K562 (cell line): ENCODE data around the gene MINDY3. TPM values are rescaled to one million over a fixed set of nuclear protein-coding genes. Genes with fewer than 3 reads are reported as not detected.

Experiments
- BACH1 ChIP-seq: fragments of 200-800 bp; sonication (Bioruptor generic); IDR thresholded peaks from 2 replicates; pipeline ENCODE4 v1.6.1; 2016; ENCODE audit warnings: missing genetic modification characterization, missing compliant biosample characterization
- ELF1 ChIP-seq: fragments of 200-800 bp; sonication (Bioruptor generic); IDR thresholded peaks from 2 replicates; pipeline ENCODE4 v1.6.1; 2016; ENCODE audit warnings: missing genetic modification characterization, missing compliant biosample characterization
- FOXJ3 ChIP-seq: sonication (generic); formaldehyde crosslinking; IDR thresholded peaks from 2 replicates; pipeline ENCODE4 v1.4.0; 2020; ENCODE audit warnings: mild to moderate bottlenecking, missing genetic modification reagents
- HMG20B ChIP-seq: fragments of 250-450 bp; sonication (Bioruptor Pico); IDR thresholded peaks from 2 replicates; pipeline ENCODE4 v1.5.0; 2021; ENCODE audit warnings: mild to moderate bottlenecking
- KLF10 ChIP-seq: fragments of 250-450 bp; sonication (Bioruptor Pico); IDR thresholded peaks from 2 replicates; pipeline ENCODE4 v1.6.1; 2021; ENCODE audit warnings: matching md5 sums
- MEIS2 ChIP-seq: fragments of 450-650 bp; IDR thresholded peaks from 2 replicates; pipeline ENCODE4 v1.6.1; 2014; ENCODE audit warnings: mild to moderate bottlenecking; ENCODE audit not compliant: partially characterized antibody
- MIER1 ChIP-seq: fragments of 450-650 bp; IDR thresholded peaks from 2 replicates; pipeline ENCODE4 v1.6.1; 2016; ENCODE audit warnings: antibody characterized with exemption, mild to moderate bottlenecking, low read depth
- PHF20 ChIP-seq: fragments of 450-650 bp; IDR thresholded peaks from 2 replicates; pipeline ENCODE4 v1.6.1; 2018; ENCODE audit not compliant: partially characterized antibody
- RAD51 ChIP-seq: fragments of 450-650 bp; IDR thresholded peaks from 2 replicates; pipeline ENCODE4 v1.7.1; 2016; ENCODE audit warnings: low read depth, mild to moderate bottlenecking, borderline replicate concordance
- SMARCC2 ChIP-seq: fragments of 450-650 bp; IDR thresholded peaks from 2 replicates; pipeline ENCODE4 v1.6.1; 2017; ENCODE audit warnings: antibody characterized with exemption, moderate library complexity, mild to moderate bottlenecking, low read depth
- ZBTB7A ChIP-seq: IDR thresholded peaks from 2 replicates; pipeline ENCODE4 v1.6.1; 2011; ENCODE audit warnings: low read depth, mild to moderate bottlenecking, low read length, moderate library complexity, borderline replicate concordance; ENCODE audit not compliant: control insufficient read depth
- polyA plus RNA-seq, 8 experiments: library from polyadenylated mRNA; depleted of rRNA in 4 of 8; stranded (reverse) in 5 of 8; unstranded in 3 of 8; fragments of >200 nt; fragmentation: Nextera tagmentation in 2 of 8; fragmentation: Illumina TruSeq in 1 of 8; extraction: Ambion mirVana in 2 of 8; extraction: Trizol in 1 of 8; gene quantifications; 2 replicates each; pipeline versions ENCODE4 v1.2.1 to v1.2.3, GENCODE V29; 2011 to 2014; ENCODE audit warnings: inconsistent platforms in 1 of 8, missing spikeins in 1 of 8
- total RNA-seq, 7 experiments: library from RNA; depleted of rRNA in 6 of 7; stranded (reverse); fragments of >200 nt in 6 of 7; fragmentation: Illumina TruSeq in 2 of 7; extraction: Trizol in 2 of 7; gene quantifications; 2 replicates each; pipeline versions ENCODE4 v1.2.1 to v1.2.3, GENCODE V29; 2011 to 2021; ENCODE audit warnings: low replicate concordance in 1 of 7
- TF ChIP-seq, protein P1 (sequence below): IDR thresholded peaks from 2 replicates; pipeline ENCODE4 v1.6.1; 2011; ENCODE audit warnings: borderline replicate concordance, low read depth, mild to moderate bottlenecking, moderate library complexity, low read length; ENCODE audit not compliant: insufficient read depth, poor library complexity, severe bottlenecking
- TF ChIP-seq, protein P2 (sequence below): fragments of 250-450 bp; sonication (Bioruptor Pico); IDR thresholded peaks from 2 replicates; pipeline ENCODE4 v1.9.0; 2021; ENCODE audit warnings: mild to moderate bottlenecking, inconsistent platforms
- TF ChIP-seq, protein P3 (sequence below): fragments of 450-650 bp; formaldehyde crosslinking; conservative IDR thresholded peaks from 2 replicates; pipeline ENCODE4 v1.4.0; 2022; ENCODE audit warnings: mild to moderate bottlenecking, missing genetic modification characterization
- TF ChIP-seq, protein P4 (sequence below): sonication (generic); formaldehyde crosslinking; IDR thresholded peaks from 2 replicates; pipeline ENCODE4 v1.5.0; 2020; ENCODE audit warnings: missing genetic modification reagents
- TF ChIP-seq, protein P5 (sequence below), 2 experiments: fragments of 450-650 bp in 1 of 2; sonication (generic) in 1 of 2; formaldehyde crosslinking in 1 of 2; IDR thresholded peaks in 1 of 2; conservative IDR thresholded peaks in 1 of 2; 2 replicates each; pipeline versions ENCODE4 v1.6.1 to v1.8.1; 2016 to 2023; ENCODE audit warnings: mild to moderate bottlenecking in 2 of 2, moderate library complexity in 2 of 2, inconsistent platforms in 1 of 2, missing genetic modification reagents in 1 of 2
- TF ChIP-seq, protein P6 (sequence below): IDR thresholded peaks from 3 replicates; pipeline ENCODE4 v1.6.1; 2011; ENCODE audit warnings: borderline replicate concordance, mild to moderate bottlenecking, moderate library complexity; ENCODE audit not compliant: insufficient read length; ENCODE audit errors: extremely low read depth

The MINDY3 gene
- total and polyA plus RNA-seq, 9 of the 15 experiments (the other 6 are each of a cell fraction or from before 2014, with no cell fraction given) = 14.0 to 35.9 (median 23.6) TPM

DNA sequence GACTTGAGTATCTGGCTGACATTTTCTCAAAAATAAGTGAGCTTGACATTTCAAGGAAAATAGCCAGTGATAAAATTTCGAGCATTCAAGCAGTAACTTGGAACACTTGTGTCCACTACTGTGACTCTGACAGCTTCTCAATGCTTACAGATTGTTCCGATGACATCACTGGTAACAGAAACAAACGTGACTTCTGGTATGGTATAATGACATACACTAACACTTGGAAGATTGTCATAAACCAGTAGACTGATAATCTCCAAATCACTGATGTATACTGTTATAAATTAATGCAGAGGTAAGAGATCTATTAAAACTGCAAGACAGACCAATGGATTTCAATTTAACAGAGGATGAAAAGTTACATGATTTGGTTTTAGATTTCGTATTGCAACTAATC lies 6.5 kb downstream of the MINDY3 start (continued):
- TF ChIP-seq, protein P1, sequence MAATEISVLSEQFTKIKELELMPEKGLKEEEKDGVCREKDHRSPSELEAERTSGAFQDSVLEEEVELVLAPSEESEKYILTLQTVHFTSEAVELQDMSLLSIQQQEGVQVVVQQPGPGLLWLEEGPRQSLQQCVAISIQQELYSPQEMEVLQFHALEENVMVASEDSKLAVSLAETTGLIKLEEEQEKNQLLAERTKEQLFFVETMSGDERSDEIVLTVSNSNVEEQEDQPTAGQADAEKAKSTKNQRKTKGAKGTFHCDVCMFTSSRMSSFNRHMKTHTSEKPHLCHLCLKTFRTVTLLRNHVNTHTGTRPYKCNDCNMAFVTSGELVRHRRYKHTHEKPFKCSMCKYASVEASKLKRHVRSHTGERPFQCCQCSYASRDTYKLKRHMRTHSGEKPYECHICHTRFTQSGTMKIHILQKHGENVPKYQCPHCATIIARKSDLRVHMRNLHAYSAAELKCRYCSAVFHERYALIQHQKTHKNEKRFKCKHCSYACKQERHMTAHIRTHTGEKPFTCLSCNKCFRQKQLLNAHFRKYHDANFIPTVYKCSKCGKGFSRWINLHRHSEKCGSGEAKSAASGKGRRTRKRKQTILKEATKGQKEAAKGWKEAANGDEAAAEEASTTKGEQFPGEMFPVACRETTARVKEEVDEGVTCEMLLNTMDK = no peak
- TF ChIP-seq RAD51 = no peak
- TF ChIP-seq, protein P2, sequence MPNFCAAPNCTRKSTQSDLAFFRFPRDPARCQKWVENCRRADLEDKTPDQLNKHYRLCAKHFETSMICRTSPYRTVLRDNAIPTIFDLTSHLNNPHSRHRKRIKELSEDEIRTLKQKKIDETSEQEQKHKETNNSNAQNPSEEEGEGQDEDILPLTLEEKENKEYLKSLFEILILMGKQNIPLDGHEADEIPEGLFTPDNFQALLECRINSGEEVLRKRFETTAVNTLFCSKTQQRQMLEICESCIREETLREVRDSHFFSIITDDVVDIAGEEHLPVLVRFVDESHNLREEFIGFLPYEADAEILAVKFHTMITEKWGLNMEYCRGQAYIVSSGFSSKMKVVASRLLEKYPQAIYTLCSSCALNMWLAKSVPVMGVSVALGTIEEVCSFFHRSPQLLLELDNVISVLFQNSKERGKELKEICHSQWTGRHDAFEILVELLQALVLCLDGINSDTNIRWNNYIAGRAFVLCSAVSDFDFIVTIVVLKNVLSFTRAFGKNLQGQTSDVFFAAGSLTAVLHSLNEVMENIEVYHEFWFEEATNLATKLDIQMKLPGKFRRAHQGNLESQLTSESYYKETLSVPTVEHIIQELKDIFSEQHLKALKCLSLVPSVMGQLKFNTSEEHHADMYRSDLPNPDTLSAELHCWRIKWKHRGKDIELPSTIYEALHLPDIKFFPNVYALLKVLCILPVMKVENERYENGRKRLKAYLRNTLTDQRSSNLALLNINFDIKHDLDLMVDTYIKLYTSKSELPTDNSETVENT = no peak
- no peak for TF ChIP-seq HMG20B (CRISPR knock-in tag)
- peak; percentile 10 for TF ChIP-seq MEIS2
- TF ChIP-seq, protein P3, sequence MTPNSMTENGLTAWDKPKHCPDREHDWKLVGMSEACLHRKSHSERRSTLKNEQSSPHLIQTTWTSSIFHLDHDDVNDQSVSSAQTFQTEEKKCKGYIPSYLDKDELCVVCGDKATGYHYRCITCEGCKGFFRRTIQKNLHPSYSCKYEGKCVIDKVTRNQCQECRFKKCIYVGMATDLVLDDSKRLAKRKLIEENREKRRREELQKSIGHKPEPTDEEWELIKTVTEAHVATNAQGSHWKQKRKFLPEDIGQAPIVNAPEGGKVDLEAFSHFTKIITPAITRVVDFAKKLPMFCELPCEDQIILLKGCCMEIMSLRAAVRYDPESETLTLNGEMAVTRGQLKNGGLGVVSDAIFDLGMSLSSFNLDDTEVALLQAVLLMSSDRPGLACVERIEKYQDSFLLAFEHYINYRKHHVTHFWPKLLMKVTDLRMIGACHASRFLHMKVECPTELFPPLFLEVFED = no peak
- TF ChIP-seq KLF10 (CRISPR knock-in tag) = no peak
- no peak for TF ChIP-seq PHF20
- TF ChIP-seq, protein P4, sequence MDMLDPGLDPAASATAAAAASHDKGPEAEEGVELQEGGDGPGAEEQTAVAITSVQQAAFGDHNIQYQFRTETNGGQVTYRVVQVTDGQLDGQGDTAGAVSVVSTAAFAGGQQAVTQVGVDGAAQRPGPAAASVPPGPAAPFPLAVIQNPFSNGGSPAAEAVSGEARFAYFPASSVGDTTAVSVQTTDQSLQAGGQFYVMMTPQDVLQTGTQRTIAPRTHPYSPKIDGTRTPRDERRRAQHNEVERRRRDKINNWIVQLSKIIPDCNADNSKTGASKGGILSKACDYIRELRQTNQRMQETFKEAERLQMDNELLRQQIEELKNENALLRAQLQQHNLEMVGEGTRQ (CRISPR knock-in tag) = no peak
- TF ChIP-seq MIER1 = no peak
- TF ChIP-seq ZBTB7A = no peak
- no peak for TF ChIP-seq SMARCC2
- no peak for TF ChIP-seq FOXJ3 (CRISPR knock-in tag)
- TF ChIP-seq, protein P5, sequence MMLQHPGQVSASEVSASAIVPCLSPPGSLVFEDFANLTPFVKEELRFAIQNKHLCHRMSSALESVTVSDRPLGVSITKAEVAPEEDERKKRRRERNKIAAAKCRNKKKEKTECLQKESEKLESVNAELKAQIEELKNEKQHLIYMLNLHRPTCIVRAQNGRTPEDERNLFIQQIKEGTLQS (IDR thresholded peaks at IDR 0.05) = peak; percentile 62
- TF ChIP-seq, protein P5 (CRISPR knock-in tag; conservative IDR thresholded peaks at IDR 0.05) = no peak
- TF ChIP-seq, protein P6, sequence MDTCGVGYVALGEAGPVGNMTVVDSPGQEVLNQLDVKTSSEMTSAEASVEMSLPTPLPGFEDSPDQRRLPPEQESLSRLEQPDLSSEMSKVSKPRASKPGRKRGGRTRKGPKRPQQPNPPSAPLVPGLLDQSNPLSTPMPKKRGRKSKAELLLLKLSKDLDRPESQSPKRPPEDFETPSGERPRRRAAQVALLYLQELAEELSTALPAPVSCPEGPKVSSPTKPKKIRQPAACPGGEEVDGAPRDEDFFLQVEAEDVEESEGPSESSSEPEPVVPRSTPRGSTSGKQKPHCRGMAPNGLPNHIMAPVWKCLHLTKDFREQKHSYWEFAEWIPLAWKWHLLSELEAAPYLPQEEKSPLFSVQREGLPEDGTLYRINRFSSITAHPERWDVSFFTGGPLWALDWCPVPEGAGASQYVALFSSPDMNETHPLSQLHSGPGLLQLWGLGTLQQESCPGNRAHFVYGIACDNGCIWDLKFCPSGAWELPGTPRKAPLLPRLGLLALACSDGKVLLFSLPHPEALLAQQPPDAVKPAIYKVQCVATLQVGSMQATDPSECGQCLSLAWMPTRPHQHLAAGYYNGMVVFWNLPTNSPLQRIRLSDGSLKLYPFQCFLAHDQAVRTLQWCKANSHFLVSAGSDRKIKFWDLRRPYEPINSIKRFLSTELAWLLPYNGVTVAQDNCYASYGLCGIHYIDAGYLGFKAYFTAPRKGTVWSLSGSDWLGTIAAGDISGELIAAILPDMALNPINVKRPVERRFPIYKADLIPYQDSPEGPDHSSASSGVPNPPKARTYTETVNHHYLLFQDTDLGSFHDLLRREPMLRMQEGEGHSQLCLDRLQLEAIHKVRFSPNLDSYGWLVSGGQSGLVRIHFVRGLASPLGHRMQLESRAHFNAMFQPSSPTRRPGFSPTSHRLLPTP = no peak
- no peak for TF ChIP-seq ELF1
- no peak for TF ChIP-seq BACH1
- TF ChIP-seq, all 486 proteins: peak for 8
